NCI-H2227 treated with DMSO at 0.1 percent for 48 hours (cell line): Measurements from ENCODE around the gene ABCA10.
"Not testable (repeated sequence)": the region's sequence is repeated elsewhere in the genome, so short reads cannot be mapped to it uniquely, and the experiment has no call there.

Source experiments
- DNase-seq: peaks from one replicate; lab custom pipeline; 2025; lab: John Stamatoyannopoulos, UW

The ABCA10 gene

DNA sequence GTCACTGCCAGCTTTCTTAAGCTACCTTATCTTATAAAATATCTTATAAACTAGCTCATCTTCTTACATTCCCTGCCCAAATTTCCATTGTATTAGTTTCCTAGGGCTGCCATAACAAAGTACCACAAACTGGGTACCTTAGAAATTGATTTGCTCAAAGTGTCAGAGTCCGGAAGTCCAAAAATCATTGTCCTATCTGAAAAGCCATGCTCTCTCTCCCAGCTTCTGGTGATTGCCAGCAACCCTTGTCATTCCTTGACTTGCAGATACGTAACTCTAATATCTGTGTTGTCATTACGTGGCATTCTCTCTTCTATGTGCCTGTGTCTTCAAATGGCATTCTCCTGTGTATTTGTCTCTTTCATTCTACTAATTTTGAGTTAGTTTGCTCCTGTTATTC, 2.3 kb upstream of the ABCA10 start:
- no peak for DNase-seq

- no peak for DNase-seq
Observed at GRCh38 chr17:69228018-69228417, 606 bp downstream of the ABCA10 start.

DNA sequence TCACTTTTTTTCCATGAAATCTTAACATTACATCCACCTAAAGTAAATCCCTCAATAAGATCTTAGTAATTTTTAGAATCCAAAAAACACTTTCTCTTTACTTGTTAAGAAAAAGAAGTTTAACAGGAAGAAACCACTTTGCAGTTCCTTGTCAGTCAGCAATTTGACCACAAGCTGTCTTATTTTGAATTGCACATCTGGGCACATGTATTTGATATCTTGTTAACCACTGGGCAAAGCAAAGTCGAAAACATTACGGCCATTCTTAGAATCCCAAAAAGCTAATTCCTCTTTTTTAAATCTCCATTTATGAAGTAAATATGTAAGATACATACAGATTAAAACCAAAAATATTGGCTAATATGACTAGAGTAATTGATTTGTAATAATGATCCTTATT, 1.1 kb downstream of the ABCA10 start:
- no peak for DNase-seq

GRCh38 chr17:69223809-69224208, 4.8 kb downstream of the ABCA10 start:
- DNase-seq: no peak

- no peak for DNase-seq
Observed at GRCh38 chr17:69222707-69223258, 5.8 kb downstream of the ABCA10 start.

DNA sequence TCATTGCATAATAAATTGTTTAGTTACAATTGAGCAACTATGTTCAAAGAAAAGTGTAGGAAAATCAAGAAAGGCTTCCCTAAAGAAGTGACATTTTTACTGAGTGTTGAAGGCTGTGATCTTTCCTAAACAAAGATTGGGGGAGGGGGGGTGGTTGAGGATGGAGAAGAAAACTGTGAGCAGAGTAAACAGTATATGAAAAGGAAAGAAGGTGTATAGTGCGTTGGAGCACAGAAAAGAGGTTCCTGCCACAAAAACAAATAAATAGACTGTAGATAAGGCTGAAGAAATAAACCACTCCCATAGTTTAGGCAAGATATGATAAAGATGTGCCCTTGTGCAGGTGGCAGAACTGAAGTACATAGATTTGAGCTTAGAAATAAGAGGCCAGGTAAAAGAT, 8.5 kb downstream of the ABCA10 start:
- DNase-seq: no peak

- DNase-seq: no peak
Observed at GRCh38 chr17:69218986-69219385, 9.6 kb downstream of the ABCA10 start.

GRCh38 chr17:69213059-69213813, 15.4 kb downstream of the ABCA10 start:
- no peak for DNase-seq

GRCh38 chr17:69208640-69209039, 20.0 kb downstream of the ABCA10 start:
- no peak for DNase-seq

DNA sequence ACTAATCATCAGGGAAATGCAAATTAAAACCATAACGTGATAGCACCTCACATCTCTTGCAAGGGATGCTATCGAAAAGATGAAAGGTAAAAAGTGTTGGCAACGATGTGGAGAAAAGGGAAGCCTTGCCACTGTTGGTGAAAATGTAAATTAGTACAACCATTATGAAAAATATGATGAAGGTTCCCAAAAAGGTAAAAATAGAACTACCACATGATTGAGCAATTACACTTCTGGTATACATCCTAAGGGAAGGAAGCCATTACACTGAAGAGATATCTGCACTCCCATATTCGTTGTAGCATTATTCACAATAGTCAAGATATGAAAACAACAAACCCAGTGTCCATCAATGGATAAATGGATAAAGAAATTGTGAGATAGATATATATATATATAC, 21.5 kb downstream of the ABCA10 start:
- no peak for DNase-seq

DNA sequence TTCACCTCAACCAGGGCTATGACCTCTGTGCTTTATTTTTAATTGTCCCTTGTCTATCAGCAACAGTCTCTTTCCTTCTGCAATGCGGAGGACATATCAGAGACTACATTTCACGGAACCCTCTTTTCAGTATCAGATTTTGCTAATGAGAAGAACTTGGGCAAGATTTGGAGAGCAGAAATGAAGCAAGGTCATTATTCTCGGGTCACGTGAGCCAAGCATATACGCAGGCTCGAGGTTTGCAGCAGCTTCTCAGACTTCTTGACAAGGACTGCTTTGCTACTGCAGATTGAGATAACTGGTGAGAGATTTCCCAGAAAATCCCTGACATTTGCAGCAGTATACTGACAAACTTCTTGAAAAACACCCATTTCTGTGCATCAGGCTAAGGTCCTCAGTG, 30.4 kb downstream of the ABCA10 start:
- DNase-seq: no peak

DNA sequence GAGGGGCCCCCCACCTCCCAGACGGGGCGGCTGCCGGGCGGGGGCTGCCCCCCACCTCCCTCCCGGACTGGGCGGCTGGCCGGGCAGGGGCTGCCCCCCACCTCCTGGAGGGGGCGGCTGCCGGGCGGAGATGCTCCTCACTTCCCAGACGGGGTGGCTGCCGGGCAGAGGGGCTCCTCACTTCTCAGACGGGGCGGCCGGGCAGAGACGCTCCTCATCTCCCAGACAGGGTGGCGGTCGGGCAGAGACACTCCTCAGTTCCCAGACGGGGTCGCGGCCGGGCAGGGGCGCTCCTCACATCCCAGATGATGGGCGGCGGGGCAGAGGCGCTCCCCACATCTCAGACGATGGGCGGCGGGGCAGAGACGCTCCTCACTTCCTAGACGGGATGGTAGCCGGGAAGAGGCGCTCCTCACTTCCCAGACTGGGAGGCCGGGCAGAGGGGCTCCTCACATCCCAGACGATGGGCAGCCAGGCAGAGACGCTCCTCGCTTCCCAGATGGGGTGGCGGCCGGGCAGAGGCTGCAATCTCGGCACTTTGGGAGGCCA, 32.4 kb downstream of the ABCA10 start:
- not testable (repeated sequence) for DNase-seq

DNA sequence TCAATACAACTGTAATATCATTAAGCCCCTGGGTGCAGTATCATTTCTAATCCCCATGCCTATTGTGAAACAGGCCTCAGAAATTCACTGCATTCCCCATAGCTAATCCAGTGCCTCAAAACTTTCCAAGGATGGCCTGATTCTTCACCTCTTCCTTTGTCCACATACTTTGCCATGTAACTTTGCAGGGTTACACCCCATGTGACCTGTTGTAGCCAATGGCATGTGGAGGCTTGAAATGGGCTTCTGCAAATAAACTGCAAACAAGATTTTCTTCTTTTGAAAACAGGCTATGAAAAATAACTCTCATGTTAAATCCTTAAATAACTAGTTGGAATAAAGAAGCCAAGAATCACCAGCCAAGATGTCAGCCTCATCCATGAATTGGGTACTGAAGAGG, 35.9 kb downstream of the ABCA10 start:
- DNase-seq: no peak

DNA sequence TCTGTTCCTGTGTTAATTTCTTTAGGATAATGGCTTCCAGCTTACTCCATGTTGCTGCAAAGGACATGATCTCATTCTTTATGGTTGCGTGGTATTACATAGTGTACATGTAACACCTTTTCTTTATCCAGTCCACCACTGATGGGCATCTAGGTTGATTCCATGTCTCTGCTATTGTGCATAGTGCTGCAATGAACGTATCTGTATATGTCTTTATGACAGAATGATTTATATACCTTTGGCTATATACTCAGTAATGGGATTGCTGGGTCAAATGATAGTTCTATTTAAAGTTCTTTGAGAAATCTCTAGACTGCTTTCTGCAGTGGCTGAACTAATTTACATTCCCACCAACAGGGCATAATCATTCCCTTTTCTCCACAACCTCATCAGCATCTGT, 39.8 kb downstream of the ABCA10 start:
- DNase-seq: no peak

DNA sequence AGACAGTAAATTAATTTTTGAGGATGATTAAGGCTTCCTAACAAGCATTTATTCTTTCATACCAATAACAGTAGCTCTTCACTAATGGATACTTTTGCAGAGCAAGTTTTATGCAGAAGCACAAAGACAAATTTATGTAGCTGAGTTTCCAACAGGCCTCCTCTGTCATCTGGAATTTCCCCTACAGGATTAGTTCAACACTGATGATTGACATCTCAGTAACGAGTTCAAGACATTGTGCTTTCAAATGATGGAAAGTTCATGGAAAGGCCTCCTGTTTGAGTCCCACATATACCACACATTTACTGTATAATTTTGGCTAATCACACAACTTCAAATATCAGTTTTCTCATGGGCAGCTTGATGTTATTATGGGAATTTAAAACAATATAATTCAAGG, 40.6 kb downstream of the ABCA10 start:
- DNase-seq: no peak

DNA sequence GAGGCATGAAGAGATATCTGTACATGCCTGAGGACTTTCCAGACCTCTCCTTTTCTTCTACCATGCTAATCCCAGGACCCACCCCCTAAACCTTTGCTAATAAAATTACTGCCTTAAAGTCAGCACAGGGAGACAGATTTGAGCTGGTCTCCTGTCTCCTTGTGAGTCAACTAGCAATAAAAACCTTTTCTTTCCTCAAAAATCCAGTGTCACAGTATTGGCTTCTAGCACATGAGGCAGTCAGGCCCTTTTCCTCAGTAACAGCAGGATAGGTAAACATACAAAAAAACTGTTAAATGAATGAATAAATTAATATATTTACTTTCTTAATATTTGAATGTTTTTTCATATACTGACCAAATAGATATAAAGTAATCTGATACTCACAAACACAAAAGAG, 41.3 kb downstream of the ABCA10 start:
- no peak for DNase-seq

DNA sequence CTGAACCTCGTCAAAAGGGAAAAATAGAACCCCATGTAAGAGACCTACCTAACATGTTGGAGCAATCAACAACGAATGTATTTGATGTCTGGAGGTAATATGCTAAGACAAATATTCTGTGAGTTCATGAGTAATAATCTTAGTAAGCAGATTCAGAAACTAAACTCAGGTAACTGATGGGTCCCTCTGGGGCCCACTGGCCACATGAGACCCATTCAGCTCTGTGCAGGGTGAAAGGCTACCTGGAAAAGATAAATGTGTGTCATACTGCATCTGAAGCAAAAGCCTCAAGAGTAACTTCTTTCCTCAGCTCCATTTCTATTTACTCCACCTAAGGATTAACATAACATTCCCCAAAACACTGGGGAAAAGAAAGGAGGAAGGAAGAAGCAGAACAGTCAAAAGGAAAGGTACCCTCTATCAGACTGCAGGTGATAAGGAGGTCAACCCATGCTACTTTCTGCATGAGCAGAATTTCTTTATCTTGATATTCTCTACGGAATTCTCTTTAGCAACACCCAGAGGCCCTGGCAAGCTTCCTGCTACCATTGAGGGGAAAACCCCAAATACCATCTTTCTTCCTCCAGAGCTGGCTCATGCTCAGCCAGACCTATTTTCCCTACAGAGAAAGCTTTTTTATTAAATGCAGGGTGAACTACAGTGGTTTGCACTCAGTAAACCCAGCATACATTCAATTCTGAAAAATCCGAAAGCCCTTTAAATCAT, 49.2 kb downstream of the ABCA10 start:
- DNase-seq: no peak

GRCh38 chr17:69176457-69176795, 52.2 kb downstream of the ABCA10 start:
- DNase-seq: no peak

DNA sequence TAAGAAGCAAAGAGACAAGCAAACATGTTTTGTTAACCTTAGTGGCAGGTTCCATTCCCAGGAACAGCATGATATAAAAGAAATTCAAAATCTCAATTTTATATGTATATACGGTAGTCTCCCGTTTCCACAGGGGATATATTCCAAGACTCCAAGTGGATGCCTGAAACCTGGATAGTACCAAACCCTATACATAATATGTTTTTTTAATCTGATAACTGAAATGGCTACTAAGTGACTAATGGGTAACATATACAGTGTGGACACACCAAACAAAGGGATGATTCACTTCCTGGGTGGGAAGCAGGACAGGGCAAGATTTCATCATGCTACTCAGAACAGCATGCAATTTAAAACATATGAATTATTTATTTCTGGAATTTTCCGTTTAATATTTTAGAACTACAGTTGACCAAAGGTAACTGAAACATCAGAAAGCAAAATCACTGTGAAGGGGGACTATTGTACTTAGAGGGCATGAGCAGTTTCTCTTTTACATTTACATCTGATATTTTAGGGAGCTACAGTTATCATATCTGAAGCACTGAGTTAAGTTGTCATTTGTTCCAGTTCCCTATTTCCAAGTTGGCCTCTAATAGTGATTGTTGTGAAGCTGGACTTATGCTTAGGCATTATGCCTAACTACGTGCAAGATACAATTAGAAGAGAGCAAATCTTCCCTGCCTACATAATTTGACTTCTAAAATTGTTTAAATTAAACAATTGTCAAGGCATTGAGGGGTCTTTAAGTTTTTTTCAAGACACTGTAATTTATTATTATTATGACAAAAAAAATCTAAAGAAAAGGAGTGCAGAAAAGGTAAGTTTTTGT, 52.8 kb downstream of the ABCA10 start:
- DNase-seq: no peak

GRCh38 chr17:69175262-69175624, 53.4 kb downstream of the ABCA10 start:
- DNase-seq: no peak

DNA sequence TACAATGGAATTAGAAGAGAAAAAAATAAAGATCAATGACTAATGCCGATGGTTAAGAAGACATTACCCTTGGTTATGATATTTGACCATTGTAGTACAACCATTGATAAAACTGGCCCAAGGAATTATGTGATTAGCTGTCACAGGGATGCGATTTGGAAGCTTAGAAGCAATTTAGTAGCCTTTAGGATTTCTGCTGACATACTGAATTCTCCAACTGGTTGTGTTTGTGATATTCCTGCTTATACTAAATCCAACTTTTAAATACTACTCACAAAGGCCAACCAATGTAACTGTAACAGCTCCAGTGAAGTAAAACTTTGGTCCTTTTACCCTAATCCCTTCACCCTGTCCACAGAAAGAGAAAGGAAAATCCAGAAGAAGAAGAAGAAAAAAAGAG, 55.5 kb downstream of the ABCA10 start:
- no peak for DNase-seq

GRCh38 chr17:69170377-69170776, 58.2 kb downstream of the ABCA10 start:
- DNase-seq: no peak
